VCaP (cell line): Measurements from ENCODE around the gene MCM5.

ENCODE experiments used
- H3K27ac ChIP-seq: fragments of 450-650 bp; 2 replicates; pipeline ENCODE4 v1.5.1; 2017
- TF ChIP-seq, protein P1 (sequence below): fragments of 450-650 bp; conservative IDR thresholded peaks from 2 replicates; pipeline ENCODE4 v1.5.1; 2017; ENCODE audit warnings: mild to moderate bottlenecking, moderate library complexity

Gene MCM5

GRCh38 chr22:35409783-35410662 is 10.1 kb downstream of the MCM5 start:
- TF ChIP-seq, protein P1, sequence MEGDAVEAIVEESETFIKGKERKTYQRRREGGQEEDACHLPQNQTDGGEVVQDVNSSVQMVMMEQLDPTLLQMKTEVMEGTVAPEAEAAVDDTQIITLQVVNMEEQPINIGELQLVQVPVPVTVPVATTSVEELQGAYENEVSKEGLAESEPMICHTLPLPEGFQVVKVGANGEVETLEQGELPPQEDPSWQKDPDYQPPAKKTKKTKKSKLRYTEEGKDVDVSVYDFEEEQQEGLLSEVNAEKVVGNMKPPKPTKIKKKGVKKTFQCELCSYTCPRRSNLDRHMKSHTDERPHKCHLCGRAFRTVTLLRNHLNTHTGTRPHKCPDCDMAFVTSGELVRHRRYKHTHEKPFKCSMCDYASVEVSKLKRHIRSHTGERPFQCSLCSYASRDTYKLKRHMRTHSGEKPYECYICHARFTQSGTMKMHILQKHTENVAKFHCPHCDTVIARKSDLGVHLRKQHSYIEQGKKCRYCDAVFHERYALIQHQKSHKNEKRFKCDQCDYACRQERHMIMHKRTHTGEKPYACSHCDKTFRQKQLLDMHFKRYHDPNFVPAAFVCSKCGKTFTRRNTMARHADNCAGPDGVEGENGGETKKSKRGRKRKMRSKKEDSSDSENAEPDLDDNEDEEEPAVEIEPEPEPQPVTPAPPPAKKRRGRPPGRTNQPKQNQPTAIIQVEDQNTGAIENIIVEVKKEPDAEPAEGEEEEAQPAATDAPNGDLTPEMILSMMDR: no peak

GRCh38 chr22:35410663-35411034 is 10.7 kb downstream of the MCM5 start:
- TF ChIP-seq, protein P1: no peak
- H3K27ac ChIP-seq: no peak overlapping the region

More at GRCh38 chr22:35409783-35410662, 10.1 kb downstream of the MCM5 start:
- no peak overlapping the region for H3K27ac ChIP-seq

DNA sequence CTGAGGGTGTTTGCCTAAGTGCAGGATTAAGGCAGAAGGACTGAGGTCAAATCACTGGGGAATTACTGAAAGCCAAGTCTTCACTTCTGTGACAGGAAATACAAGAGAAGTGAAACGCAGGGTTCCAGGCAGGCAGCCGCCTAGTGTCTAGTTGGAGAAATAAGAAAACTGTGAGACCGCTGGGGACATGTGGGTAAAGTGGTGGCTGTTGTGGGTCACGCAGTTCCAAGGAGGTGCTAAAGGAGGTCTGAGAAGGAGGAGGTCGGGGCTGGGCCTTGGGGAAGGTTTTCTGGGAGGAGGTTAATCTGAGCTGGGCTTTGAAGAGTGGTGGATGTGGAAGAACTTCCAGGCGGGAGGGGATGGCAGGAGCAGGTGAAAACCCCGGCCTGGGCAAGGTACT is 11.2 kb downstream of the MCM5 start:
- TF ChIP-seq, protein P1: no peak
- H3K27ac ChIP-seq: no peak overlapping the region

DNA sequence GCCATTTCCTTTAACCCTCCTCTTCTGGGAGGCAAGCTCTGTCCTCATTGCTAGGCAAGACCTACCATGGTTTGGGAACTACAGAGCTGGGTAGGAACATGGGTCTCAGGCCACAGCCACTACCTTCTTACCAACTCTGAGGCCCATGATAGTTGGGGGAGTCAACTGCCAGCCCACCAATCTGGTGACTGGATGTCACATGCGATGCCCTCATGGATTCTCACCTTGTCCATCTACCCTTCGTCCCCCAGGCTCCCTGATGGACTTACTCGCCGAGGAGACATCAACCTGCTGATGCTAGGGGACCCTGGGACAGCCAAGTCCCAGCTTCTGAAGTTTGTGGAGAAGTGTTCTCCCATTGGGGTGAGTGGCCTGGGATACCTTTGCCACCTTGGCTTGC is 13.7 kb downstream of the MCM5 start:
- TF ChIP-seq, protein P1: no peak
- no peak overlapping the region for H3K27ac ChIP-seq

DNA sequence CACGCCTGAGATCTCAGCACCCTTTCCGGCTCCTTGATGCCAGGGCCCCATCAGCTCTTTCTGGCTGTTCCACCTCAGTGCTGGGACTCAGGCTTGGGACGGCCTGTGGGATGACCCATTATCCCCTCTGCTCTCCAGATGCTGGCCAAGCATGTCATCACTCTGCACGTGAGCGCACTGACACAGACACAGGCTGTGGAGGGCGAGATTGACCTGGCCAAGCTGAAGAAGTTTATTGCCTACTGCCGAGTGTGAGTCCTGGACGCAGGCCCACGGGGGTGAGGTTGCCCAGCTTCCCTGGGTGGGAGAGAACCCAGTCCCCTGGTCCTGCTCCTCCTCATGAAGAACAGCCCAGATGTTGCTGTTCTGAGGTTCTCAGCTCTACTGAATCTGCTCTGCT is 17.7 kb downstream of the MCM5 start:
- TF ChIP-seq, protein P1: no peak
- no peak overlapping the region for H3K27ac ChIP-seq

GRCh38 chr22:35418088-35418487 is 18.1 kb downstream of the MCM5 start:
- no peak overlapping the region for H3K27ac ChIP-seq
- TF ChIP-seq, protein P1: no peak

DNA sequence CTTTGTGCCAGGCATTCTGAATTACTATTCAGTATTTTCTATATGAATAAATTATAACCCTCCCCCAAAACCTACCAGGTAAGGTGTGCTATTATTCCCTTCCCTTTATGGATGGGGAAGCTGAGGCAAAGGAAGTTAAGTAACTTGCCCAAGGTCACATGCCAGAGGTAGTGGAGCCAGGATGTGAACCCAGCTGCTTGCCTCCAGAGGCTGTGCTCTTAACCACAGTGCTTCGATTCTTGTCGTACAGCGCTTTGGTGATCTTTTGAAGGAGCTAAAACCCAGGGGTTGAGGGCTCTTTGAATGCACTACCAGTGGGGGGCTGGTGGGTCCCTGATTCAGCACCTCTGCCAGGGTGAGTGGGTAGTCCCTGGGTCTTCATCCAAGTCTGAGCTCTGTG is 18.8 kb downstream of the MCM5 start:
- TF ChIP-seq, protein P1: no peak
- no peak overlapping the region for H3K27ac ChIP-seq
